GM19463 (cell line): Measurements from ENCODE around the gene SMIM1.
"Not testable (repeated sequence)": the region's sequence is repeated elsewhere in the genome, so short reads cannot be mapped to it uniquely, and the experiment has no call there.

Experiments used
- ATAC-seq: cut with Tn5 transposase; IDR thresholded peaks from one replicate; pipeline ENCODE4 v1.9.1; 2021; ENCODE audit warnings: mild to moderate bottlenecking, moderate library complexity; ENCODE audit not compliant: unreplicated experiment

Gene SMIM1

GRCh38 chr1:3789421-3790300 lies 17.1 kb downstream of the SMIM1 start:
- ATAC-seq, result no peak

GRCh38 chr1:3790500-3790923 lies 18.0 kb downstream of the SMIM1 start:
- ATAC-seq, result no peak

GRCh38 chr1:3790952-3791351 lies 18.4 kb downstream of the SMIM1 start:
- no peak for ATAC-seq

- peak; percentile 6 for ATAC-seq
These were observed 23.1 kb downstream of the SMIM1 start for GRCh38 chr1:3795453-3796214.

GRCh38 chr1:3796215-3797061 lies 23.9 kb downstream of the SMIM1 start, which contains the start of gene LRRC47:
Gene LRRC47, minus strand, starts transcription at chr1:3796498. Its CDS starts 22 bp downstream, at chr1:3796476.
- peak; percentile 97 for ATAC-seq

GRCh38 chr1:3799976-3800685 lies 27.6 kb downstream of the SMIM1 start:
- no peak for ATAC-seq

- not testable (repeated sequence) for ATAC-seq
These were observed 28.2 kb downstream of the SMIM1 start for GRCh38 chr1:3800795-3801194.

- ATAC-seq, result no peak
These were observed 31.5 kb downstream of the SMIM1 start for GRCh38 chr1:3803905-3804626.

GRCh38 chr1:3804627-3804944 lies 32.0 kb downstream of the SMIM1 start:
- not testable (repeated sequence) for ATAC-seq

GRCh38 chr1:3805038-3805437 lies 32.5 kb downstream of the SMIM1 start:
- ATAC-seq, result no peak

- ATAC-seq, result no peak
These were observed 35.2 kb downstream of the SMIM1 start for GRCh38 chr1:3807769-3808168.

- ATAC-seq, result no peak
These were observed 37.1 kb downstream of the SMIM1 start for GRCh38 chr1:3809680-3810079.

GRCh38 chr1:3810149-3810761 lies 37.7 kb downstream of the SMIM1 start:
- ATAC-seq, result not testable (repeated sequence)

- ATAC-seq, result no peak
These were observed 39.0 kb downstream of the SMIM1 start for GRCh38 chr1:3811595-3811911.

GRCh38 chr1:3814065-3814464 lies 41.5 kb downstream of the SMIM1 start:
- ATAC-seq, result no peak

GRCh38 chr1:3814771-3815561 lies 42.4 kb downstream of the SMIM1 start:
- no peak for ATAC-seq

GRCh38 chr1:3816331-3817137 lies 44.0 kb downstream of the SMIM1 start:
- ATAC-seq, result no peak
